AG10803 (cell line): ENCODE results near the gene INTS4.
"Not testable (repeated sequence)": the region's sequence is repeated elsewhere in the genome, so short reads cannot be mapped to it uniquely, and the experiment has no call there.

ENCODE experiments used
- DNase-seq: peaks from one replicate; pipeline ENCODE4 v3.0.0; 2010; ENCODE audit warnings: low read depth
- H3K4me3 ChIP-seq: 2 replicates; pipeline ENCODE4 v1.5.1; 2011; ENCODE audit warnings: mild to moderate bottlenecking, low read length, control low read depth
- CTCF ChIP-seq: conservative IDR thresholded peaks from 2 replicates; pipeline ENCODE4 v1.5.1; 2011; ENCODE audit warnings: mild to moderate bottlenecking, low read length, control low read depth, inconsistent platforms

The INTS4 gene

GRCh38 chr11:77871855-77872254, 122.6 kb downstream of the INTS4 start:
- TF ChIP-seq CTCF, result no peak
- no peak overlapping the region for H3K4me3 ChIP-seq
- DNase-seq, result no peak

- no peak for DNase-seq
- no peak for TF ChIP-seq CTCF
- H3K4me3 ChIP-seq, result no peak overlapping the region
Observed at GRCh38 chr11:77868744-77869143, 125.7 kb downstream of the INTS4 start.

- DNase-seq, result no peak
- H3K4me3 ChIP-seq, result no peak overlapping the region
- no peak for TF ChIP-seq CTCF
Observed at GRCh38 chr11:77866336-77866735, 128.1 kb downstream of the INTS4 start.

GRCh38 chr11:77865805-77866204, 128.7 kb downstream of the INTS4 start:
- TF ChIP-seq CTCF, result no peak
- peak; percentile 33 for DNase-seq
- no peak overlapping the region for H3K4me3 ChIP-seq

- DNase-seq, H3K4me3 ChIP-seq: not testable (repeated sequence)
Observed at GRCh38 chr11:77861444-77861843, 133.0 kb downstream of the INTS4 start.

- H3K4me3 ChIP-seq, DNase-seq: not testable (repeated sequence)
Observed at GRCh38 chr11:77857906-77858457, 136.5 kb downstream of the INTS4 start.

- no peak for TF ChIP-seq CTCF
- DNase-seq, result no peak
- H3K4me3 ChIP-seq, result no peak overlapping the region
Observed at GRCh38 chr11:77854838-77855237, 139.6 kb downstream of the INTS4 start.

GRCh38 chr11:77851503-77851902, 143.0 kb downstream of the INTS4 start:
- H3K4me3 ChIP-seq, result no peak overlapping the region
- peak; percentile 10 for DNase-seq
- TF ChIP-seq CTCF, result no peak

GRCh38 chr11:77843700-77844099, 150.8 kb downstream of the INTS4 start:
- not testable (repeated sequence) for H3K4me3 ChIP-seq, DNase-seq
